ENCODE measurements around the gene ZDHHC14. TPM values are rescaled to one million over a fixed set of nuclear protein-coding genes. Genes with fewer than 3 reads are reported as not detected.

Gene ZDHHC14
- total RNA-seq, 4 donors from 2014 or later, result 9.1 to 20.6 (median 12.5) TPM

- Histone ChIP-seq H3K4me3 (no peak overlapping the region), H3K9me3 (peaks cover 0 to 1% (median 0%) of the 10 kb centered on the region in 4 donors), H3K36me3 (no peaks in the 10 kb centered on the region), H3K4me1 (no peaks in the 10 kb centered on the region), H3K27ac (no peak overlapping the region), H3K27me3 (no peaks in the 10 kb centered on the region)
- no peak for TF ChIP-seq CTCF (IDR thresholded peaks at IDR 0.05)
- no peak for TF ChIP-seq POLR2A (IDR thresholded peaks at IDR 0.05)
- DNase-seq, result no peak
These were observed 15.0 kb downstream of the ZDHHC14 start for GRCh38 chr6:157396026-157396425.

- Histone ChIP-seq H3K27ac (no peak overlapping the region), H3K36me3 (no peaks in the 10 kb centered on the region), H3K4me1 (no peaks in the 10 kb centered on the region), H3K9me3 (no peaks in the 10 kb centered on the region), H3K27me3 (no peaks in the 10 kb centered on the region), H3K4me3 (no peak overlapping the region)
- DNase-seq, result no peak
- no peak for TF ChIP-seq CTCF (IDR thresholded peaks at IDR 0.05)
- TF ChIP-seq POLR2A (IDR thresholded peaks at IDR 0.05), result no peak
These were observed 16.7 kb downstream of the ZDHHC14 start for GRCh38 chr6:157397660-157398059.

- TF ChIP-seq CTCF (IDR thresholded peaks at IDR 0.05) (no peak), POLR2A (IDR thresholded peaks at IDR 0.05) (no peak)
- Histone ChIP-seq H3K27me3 (no peaks in the 10 kb centered on the region), H3K9me3 (no peaks in the 10 kb centered on the region), H3K27ac (no peak overlapping the region), H3K4me3 (no peak overlapping the region), H3K36me3 (no peaks in the 10 kb centered on the region), H3K4me1 (no peaks in the 10 kb centered on the region)
- DNase-seq, result no peak
These were observed 17.2 kb downstream of the ZDHHC14 start for GRCh38 chr6:157398151-157398550.

GRCh38 chr6:157400676-157401075 is 19.7 kb downstream of the ZDHHC14 start:
- no peak overlapping the region for H3K4me3 ChIP-seq
- H3K27ac ChIP-seq, result no peak overlapping the region
- H3K4me1 ChIP-seq, result no peaks in the 10 kb centered on the region
- TF ChIP-seq CTCF (IDR thresholded peaks at IDR 0.05) (no peak), POLR2A (IDR thresholded peaks at IDR 0.05) (no peak)
- no peak for DNase-seq
- no peaks in the 10 kb centered on the region for H3K9me3 ChIP-seq
- no peaks in the 10 kb centered on the region for H3K27me3 ChIP-seq
- H3K36me3 ChIP-seq, result no peaks in the 10 kb centered on the region

- Histone ChIP-seq H3K4me3 (no peak overlapping the region), H3K36me3 (no peaks in the 10 kb centered on the region), H3K27ac (no peak overlapping the region), H3K4me1 (no peaks in the 10 kb centered on the region), H3K27me3 (no peaks in the 10 kb centered on the region), H3K9me3 (no peaks in the 10 kb centered on the region)
- no peak for DNase-seq
- TF ChIP-seq CTCF (IDR thresholded peaks at IDR 0.05), result no peak
- TF ChIP-seq POLR2A (IDR thresholded peaks at IDR 0.05), result no peak
These were observed 20.8 kb downstream of the ZDHHC14 start for GRCh38 chr6:157401734-157402338.

All from Peyer's patch (tissue), 4 donors.